ENCODE results near the gene PRR33.
"Not testable (repeated sequence)": the region's sequence is repeated elsewhere in the genome, so short reads cannot be mapped to it uniquely, and the experiment has no call there.

PRR33 gene

GRCh38 chr11:1891831-1892115, at the start of gene PRR33:
Gene PRR33 (minus strand): TSS chr11:1891895. CDS start chr11:1890584, 1,311 bp downstream.
- no peak for DNase-seq (ENCODE audit: low read depth, low spot score)

DNA sequence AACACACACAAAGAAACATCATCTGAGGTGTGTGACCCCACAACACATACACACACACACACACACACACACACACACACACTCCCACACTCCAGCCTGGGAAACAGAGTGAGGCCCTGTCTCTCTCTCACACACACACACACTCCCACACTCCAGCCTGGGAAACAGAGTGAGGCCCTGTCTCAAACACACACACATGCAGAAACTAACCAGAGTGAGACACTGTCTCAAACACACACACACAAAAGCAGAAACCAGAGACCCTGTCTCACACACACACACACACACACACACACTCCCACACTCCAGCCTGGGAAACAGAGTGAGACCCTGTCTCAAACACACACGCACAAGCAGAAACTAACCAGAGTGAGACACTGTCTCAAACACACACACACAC, 48.1 kb upstream of the PRR33 start:
- not testable (repeated sequence) for DNase-seq (ENCODE audit: low read depth, low spot score)

GRCh38 chr11:1939006-1939625, 47.4 kb upstream of the PRR33 start:
- no peak for DNase-seq (ENCODE audit: low read depth, low spot score)

DNA sequence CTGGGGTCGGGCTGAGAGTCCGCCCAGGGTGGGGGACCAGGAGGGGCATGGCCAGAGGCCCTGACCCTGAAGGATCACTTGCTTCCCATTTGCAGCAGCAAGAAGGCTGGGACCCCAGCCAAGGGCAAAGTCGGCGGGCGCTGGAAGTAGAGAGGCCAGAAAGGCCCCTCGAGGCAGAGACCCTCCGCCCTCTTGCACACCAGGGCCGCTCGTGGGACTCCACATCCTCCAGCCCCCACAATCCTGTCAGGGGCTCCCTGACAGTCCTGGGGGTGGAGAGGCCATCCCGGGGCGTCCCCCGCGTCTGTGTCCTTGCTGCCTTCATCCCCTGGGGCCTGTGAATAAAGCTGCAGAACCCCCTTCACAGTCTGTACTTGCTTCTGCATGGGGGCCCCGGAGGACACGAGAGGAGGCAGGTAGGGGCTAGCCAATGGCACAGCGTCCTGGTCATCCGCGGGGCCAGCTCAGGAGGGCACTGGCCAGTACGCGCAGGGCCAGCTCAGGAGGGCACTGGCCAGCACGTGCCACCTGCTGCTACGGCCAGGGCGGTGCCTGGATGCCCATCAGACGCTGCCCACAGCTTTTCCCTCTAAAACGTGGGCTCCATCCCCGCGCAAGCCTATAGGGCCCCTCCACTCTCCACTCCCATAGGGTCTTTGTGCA, 46.8 kb upstream of the PRR33 start:
- DNase-seq (ENCODE audit: low read depth, low spot score): no peak

- no peak for DNase-seq (ENCODE audit: low read depth, low spot score)
Observed at GRCh38 chr11:1937616-1938342, 46.1 kb upstream of the PRR33 start.

DNA sequence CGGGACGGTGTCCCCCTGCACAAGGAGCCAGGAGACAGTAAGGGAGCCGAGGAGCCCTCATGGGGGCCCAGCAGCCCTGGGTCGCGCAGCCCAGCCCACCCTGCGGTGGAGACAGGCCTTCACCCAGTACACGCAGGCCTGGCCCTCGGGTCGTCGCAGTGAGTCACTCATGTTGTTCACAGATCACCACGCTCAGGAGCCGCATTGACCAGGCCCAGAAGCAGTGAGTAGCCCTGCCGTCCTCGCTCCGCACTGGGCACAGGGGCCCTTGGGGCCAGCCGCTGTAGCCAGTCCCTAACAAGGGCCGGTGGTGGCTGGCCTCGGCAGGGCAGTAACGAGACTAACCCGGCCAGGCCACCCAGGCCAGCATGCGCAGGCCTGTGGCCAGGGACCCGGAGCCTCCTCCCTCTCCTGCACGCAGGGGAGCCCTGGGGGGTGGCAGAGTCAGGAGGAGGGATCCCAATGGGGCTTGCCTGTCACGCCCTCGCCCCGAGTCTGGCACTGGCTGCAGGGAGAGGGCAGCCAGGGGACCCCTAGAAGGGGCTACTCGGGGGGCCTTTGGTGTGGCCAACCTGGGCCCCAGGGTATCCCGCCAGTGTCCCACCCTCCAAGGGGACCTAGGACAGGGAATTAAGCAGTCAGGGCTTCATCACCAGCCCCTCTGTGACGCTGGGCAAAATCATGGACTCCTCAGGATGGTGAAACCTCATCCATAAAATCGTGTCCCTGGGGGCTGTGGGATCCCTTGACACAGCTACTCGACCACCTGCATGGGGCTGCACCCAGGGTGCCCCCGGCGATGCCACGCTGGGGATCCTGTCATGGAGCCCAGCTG, 45.3 kb upstream of the PRR33 start:
- DNase-seq (ENCODE audit: low read depth, low spot score): no peak

GRCh38 chr11:1936072-1936780, 44.5 kb upstream of the PRR33 start:
- no peak for DNase-seq (ENCODE audit: low read depth, low spot score)

- no peak for DNase-seq (ENCODE audit: low read depth, low spot score)
Observed at GRCh38 chr11:1935156-1936071, 43.7 kb upstream of the PRR33 start.

DNA sequence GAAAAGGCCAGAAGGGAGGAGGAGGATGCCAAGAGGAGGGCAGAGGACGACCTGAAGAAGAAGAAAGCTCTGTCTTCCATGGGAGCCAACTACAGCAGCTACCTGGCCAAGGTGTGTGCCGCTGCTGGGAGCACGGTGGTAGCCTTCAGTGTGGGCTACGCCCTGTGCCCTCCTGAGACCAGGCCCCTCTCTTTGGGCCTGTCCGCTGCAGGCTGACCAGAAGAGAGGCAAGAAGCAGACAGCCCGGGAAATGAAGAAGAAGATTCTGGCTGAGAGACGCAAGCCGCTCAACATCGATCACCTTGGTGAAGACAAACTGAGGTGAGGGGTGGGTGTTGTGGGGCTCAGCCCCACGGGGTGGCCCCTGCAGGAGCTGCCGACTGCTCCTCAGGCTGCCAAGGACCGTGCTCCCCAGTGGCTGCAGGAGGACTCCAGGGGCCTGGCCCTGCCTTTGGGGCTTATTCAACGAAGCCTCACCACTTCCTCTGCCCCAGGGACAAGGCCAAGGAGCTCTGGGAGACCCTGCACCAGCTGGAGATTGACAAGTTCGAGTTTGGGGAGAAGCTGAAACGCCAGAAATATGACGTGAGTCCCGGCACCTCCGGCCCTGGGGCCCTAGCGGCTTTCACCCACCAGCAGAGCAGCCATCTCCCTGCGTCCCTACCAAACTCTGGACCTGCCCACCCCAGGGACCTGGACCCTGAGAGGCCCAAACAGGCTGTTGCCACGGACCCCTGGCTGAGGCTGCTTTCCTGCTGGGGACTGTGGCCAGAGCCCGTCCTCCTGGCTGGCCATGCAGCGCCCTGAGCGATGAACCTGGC, 42.9 kb upstream of the PRR33 start:
- DNase-seq (ENCODE audit: low read depth, low spot score): no peak

GRCh38 chr11:1933416-1934334, 42.0 kb upstream of the PRR33 start:
- no peak for DNase-seq (ENCODE audit: low read depth, low spot score)

DNA sequence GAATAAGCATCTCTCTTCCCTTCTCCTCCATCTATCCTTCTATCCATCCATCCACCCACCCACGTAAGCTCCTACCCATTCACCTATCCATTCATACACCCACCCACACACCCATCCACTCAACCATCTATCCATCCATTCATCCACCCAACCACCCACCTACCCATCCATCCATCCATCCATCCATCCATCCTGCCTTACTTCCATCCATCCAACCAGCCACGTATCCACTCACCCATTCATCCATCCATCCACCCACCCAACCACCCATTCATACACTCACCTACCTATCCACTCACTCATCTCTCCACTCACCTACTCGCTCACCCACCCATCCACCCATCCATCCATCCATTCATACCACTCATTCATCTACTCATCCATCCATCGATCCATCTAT, 41.0 kb upstream of the PRR33 start:
- no peak for DNase-seq (ENCODE audit: low read depth, low spot score)

- no peak for DNase-seq (ENCODE audit: low read depth, low spot score)
Observed at GRCh38 chr11:1932105-1932480, 40.4 kb upstream of the PRR33 start.

DNA sequence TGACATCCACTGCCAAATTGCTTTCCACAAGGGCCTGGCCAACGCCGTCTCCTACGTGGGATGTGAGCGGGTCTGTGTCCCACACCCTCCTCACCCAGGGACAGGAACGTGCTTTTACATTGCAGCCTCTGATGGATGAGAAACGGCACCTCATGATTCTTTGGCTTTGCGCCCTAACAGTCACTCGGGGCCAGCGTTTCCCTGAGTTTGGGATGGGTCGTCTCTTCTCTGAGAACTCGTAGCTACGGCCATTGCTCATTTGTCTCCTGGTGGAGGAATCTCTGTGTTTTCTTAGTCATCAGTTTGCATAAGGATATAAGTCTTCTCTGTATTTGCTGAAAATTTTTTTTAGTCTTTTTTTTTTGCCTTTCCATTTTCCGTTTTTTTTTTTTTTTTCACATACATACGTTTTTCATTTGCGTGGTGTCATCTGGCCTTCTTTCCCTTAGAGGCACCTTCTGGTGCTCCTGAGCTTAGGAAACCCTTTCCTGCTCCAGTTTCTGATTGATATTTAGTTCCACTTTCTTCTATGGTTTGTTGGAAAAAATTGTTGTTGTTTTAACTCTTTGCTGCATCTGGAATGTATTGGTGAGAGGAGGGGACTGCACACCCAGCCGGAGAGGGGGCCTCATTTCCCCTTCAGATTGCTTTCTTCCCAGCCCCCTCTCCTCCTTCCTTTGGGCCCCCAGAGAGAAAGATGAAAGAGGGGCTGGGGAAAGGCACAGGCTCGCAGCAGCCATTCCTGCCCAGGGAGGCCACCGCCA, 39.8 kb upstream of the PRR33 start:
- no peak for DNase-seq (ENCODE audit: low read depth, low spot score)

DNA sequence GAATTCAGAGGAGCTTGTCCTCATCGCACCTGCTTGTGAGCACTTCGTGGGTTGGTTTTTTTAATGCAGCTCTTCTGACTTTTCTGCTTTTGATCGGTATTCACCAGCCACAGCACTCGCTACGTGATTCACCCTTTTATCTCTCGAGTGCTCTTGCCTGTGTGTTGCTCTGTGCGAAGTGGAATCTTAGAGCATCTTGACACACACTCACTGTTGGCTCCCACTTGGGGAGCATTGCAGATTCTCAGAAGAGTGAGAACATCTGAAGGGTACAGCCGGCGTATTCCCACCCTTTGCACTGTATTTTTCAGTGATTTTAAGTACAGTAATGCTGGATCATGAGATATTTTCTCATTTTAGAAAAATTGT, 38.8 kb upstream of the PRR33 start:
- DNase-seq (ENCODE audit: low read depth, low spot score): no peak

DNA sequence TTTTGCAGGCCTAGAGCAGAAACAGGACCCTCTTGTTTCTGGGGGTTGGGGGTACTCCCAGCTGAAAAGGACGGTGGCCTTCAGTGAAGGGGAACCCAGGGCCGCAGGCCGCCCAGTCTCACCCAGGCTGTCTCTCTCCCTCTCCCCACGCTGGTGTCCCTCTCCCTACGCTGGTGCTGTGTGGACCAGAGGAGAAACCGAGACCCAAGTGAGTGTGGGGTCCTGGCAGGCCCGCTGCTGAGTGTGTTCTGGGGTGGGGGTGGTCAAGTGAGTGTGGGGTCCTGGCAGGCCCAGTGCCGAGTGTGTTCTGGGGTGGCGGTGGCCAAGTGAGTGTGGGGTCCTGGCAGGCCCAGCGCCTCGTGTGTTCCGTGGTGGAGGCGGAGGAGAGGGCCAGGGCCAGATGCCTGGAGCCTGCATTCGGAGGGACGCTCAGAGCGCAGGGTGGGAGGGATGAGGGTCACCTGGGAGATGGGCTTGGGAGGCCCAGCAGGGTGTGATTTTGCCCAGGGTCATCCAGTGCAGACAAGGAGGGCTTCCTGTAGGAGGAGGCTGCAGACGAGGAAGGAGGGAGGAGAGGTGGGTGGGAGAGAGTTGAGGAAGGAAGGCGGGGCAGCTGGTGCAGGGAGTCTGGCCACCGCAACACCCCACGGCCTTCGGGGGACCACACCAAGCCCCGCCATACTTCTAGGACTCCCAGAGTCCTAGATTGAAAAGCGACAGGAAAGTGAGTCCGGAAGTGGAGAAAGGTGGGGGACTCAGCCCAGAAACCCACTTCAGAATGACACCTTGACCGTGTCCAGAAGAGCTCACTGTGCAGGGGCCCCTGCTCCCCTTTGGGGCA, 38.1 kb upstream of the PRR33 start:
- no peak for DNase-seq (ENCODE audit: low read depth, low spot score)

DNA sequence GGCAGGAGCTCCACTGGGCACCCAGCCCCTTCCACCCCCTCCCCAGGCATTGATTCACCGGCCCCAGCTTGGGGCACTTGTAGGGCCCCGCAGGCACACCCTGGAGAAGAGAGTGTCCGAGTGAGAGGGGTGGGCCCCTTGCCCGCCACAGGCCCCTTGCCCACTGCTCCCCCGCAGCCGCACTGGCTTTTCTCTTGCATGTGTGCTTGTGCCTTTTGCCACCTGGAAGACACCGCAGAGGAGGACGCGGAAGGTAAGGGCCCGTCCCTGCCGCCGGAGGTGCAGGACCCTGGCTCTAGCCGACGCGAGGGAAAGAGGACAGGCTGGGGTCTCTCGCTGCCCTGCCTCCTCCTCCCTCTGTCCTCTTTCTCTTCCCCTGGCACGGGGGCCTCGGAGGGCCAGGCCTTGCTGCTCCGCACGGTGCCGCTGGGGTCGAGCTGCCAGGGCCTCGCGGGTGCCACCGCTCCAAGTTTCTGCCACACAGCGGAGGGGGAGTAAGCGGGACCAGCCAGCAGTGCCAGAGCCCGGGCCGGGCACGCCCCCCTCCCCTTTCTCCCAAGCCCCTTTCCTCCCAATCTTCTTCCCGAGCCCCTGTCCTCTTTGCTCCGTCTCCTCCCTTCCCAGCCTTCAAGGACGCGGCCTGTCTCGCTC, 37.3 kb upstream of the PRR33 start:
- DNase-seq (ENCODE audit: low read depth, low spot score): no peak

DNA sequence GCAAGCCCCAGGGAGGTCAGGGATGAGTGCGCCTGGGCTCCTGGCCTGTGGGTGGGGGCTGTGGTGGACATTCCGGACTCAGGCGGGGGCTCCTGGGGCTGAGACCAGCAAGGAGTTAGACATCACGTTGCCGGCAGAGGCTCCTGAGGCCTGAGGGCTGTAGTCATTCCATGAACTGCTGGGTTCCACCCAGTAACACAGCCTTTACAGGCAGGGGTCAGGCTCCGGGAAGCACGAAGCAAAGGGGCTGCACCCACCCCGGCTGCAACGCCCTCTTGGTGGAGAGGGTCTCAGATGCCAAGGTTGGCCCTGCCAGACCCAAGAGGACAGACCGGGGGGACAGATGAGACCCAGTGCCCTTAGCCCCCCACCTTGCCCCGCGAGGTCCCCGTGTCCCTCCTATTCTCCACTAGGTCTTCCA, 36.8 kb upstream of the PRR33 start:
- DNase-seq (ENCODE audit: low read depth, low spot score): no peak
